HepG2 (cell line): ENCODE results near the gene NFATC3. TPM values are rescaled to one million over a fixed set of nuclear protein-coding genes. Genes with fewer than 3 reads are reported as not detected.

ENCODE experiments used
- AKAP8 ChIP-seq: sonication (generic); formaldehyde crosslinking; IDR thresholded peaks from 2 replicates; pipeline ENCODE4 v1.5.1; 2020; ENCODE audit warnings: mild to moderate bottlenecking, missing genetic modification reagents
- CBX1 ChIP-seq: IDR thresholded peaks from one replicate; pipeline ENCODE4 v1.6.1; 2016; ENCODE audit warnings: antibody characterized with exemption, low read depth
- DPF2 ChIP-seq: sonication (generic); formaldehyde crosslinking; IDR thresholded peaks from 2 replicates; pipeline ENCODE4 v1.4.0; 2020; ENCODE audit warnings: mild to moderate bottlenecking, low read depth, missing genetic modification reagents, borderline replicate concordance
- E2F2 ChIP-seq: sonication (generic); formaldehyde crosslinking; IDR thresholded peaks from 2 replicates; pipeline ENCODE4 v1.4.0; 2020; ENCODE audit warnings: missing genetic modification reagents, borderline replicate concordance
- GZF1 ChIP-seq: sonication (generic); formaldehyde crosslinking; IDR thresholded peaks from 2 replicates; pipeline ENCODE4 v1.5.1; 2020; ENCODE audit warnings: mild to moderate bottlenecking, missing genetic modification reagents
- HOXA5 ChIP-seq: sonication (generic); formaldehyde crosslinking; IDR thresholded peaks from 2 replicates; pipeline ENCODE4 v1.4.0; 2020; ENCODE audit warnings: missing genetic modification reagents
- MAFF ChIP-seq: IDR thresholded peaks from 2 replicates; pipeline ENCODE4 v1.6.1; 2011; ENCODE audit warnings: low read depth, low read length, improper control_type of control experiment
- PRMT3 ChIP-seq: sonication (generic); formaldehyde crosslinking; IDR thresholded peaks from 2 replicates; pipeline ENCODE4 v1.8.1; 2022; ENCODE audit warnings: low read depth, mild to moderate bottlenecking, moderate library complexity, missing genetic modification reagents, borderline replicate concordance
- ZNF235 ChIP-seq: sonication (generic); formaldehyde crosslinking; IDR thresholded peaks from 2 replicates; pipeline ENCODE4 v1.8.1; 2023; ENCODE audit warnings: mild to moderate bottlenecking, missing genetic modification reagents, borderline replicate concordance
- ZNF329 ChIP-seq: sonication (generic); formaldehyde crosslinking; IDR thresholded peaks from 2 replicates; pipeline ENCODE4 v1.9.0; 2021; ENCODE audit warnings: low read depth, mild to moderate bottlenecking, missing genetic modification reagents
- ZNF446 ChIP-seq: sonication (generic); formaldehyde crosslinking; IDR thresholded peaks from 2 replicates; pipeline ENCODE4 v1.5.0; 2020; ENCODE audit warnings: mild to moderate bottlenecking, missing genetic modification reagents
- ZNF646 ChIP-seq: sonication (generic); formaldehyde crosslinking; IDR thresholded peaks from 2 replicates; pipeline ENCODE4 v1.9.0; 2021; ENCODE audit warnings: mild to moderate bottlenecking, missing genetic modification reagents
- polyA plus RNA-seq, 8 experiments: library from polyadenylated mRNA; depleted of rRNA in 3 of 8; stranded (reverse) in 7 of 8; unstranded in 1 of 8; fragments of >200 nt; fragmentation: Illumina TruSeq in 4 of 8; extraction: Trizol in 4 of 8; gene quantifications; 2 replicates each; pipeline versions ENCODE4 v1.2.1 to v1.2.3, GENCODE V29; 2011 to 2016; ENCODE audit warnings: low read depth in 4 of 8, missing spikeins in 1 of 8, mixed read lengths in 1 of 8; ENCODE audit not compliant: insufficient read depth in 1 of 8
- total RNA-seq, 5 experiments: library from RNA; depleted of rRNA; stranded (reverse); fragments of >200 nt; fragmentation: Illumina TruSeq; extraction: Trizol; gene quantifications; 2 replicates each; pipeline ENCODE4 v1.2.3, GENCODE V29; 2016; ENCODE audit warnings: low read depth in 1 of 5
- TF ChIP-seq, protein P1 (sequence below): sonication (generic); formaldehyde crosslinking; IDR thresholded peaks from 2 replicates; pipeline ENCODE4 v1.4.0; 2020; ENCODE audit warnings: mild to moderate bottlenecking, missing genetic modification reagents

The NFATC3 gene
- total and polyA plus RNA-seq, 2 of the 13 experiments (the other 11 are each of a cell fraction or from before 2014, with no cell fraction given), result 52.6 to 62.7 TPM

DNA sequence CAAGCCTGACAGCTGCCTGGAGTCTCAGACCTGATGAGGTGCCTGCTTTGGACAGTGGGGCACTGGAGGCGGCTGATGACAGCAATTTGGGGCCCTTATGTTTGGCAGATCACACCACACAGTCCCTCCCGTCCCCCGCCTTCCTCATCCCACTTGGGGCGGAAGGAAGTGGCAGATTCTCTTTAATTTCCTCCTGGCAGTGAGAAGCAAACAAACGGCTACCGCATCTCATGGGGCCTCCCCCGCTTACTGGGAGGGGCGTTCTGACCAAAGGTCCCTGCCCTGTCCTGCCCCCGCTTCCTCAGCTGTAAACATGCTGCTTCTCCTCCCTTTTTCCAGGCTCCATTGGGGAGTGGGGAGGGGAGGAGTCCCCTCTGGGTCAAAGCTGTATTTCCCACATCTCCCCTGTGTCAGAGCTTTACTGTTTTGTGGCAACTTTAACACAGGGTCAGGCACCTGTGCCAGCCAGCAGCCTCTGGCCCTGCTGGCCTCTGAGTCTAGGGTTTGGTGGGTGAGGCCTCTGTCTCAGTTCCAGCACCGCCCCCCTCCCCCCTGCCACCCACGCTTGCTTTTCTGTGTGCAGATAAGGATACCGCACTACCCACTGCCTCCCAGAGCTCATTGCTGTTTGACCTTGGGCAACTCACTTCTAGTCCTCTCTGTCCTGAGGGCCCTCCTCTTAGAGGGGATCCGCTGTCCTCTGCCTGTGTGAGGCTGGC, 5.4 kb upstream of the NFATC3 start (continued):
- no peak for TF ChIP-seq E2F2 (CRISPR knock-in tag)
- TF ChIP-seq, protein P1, sequence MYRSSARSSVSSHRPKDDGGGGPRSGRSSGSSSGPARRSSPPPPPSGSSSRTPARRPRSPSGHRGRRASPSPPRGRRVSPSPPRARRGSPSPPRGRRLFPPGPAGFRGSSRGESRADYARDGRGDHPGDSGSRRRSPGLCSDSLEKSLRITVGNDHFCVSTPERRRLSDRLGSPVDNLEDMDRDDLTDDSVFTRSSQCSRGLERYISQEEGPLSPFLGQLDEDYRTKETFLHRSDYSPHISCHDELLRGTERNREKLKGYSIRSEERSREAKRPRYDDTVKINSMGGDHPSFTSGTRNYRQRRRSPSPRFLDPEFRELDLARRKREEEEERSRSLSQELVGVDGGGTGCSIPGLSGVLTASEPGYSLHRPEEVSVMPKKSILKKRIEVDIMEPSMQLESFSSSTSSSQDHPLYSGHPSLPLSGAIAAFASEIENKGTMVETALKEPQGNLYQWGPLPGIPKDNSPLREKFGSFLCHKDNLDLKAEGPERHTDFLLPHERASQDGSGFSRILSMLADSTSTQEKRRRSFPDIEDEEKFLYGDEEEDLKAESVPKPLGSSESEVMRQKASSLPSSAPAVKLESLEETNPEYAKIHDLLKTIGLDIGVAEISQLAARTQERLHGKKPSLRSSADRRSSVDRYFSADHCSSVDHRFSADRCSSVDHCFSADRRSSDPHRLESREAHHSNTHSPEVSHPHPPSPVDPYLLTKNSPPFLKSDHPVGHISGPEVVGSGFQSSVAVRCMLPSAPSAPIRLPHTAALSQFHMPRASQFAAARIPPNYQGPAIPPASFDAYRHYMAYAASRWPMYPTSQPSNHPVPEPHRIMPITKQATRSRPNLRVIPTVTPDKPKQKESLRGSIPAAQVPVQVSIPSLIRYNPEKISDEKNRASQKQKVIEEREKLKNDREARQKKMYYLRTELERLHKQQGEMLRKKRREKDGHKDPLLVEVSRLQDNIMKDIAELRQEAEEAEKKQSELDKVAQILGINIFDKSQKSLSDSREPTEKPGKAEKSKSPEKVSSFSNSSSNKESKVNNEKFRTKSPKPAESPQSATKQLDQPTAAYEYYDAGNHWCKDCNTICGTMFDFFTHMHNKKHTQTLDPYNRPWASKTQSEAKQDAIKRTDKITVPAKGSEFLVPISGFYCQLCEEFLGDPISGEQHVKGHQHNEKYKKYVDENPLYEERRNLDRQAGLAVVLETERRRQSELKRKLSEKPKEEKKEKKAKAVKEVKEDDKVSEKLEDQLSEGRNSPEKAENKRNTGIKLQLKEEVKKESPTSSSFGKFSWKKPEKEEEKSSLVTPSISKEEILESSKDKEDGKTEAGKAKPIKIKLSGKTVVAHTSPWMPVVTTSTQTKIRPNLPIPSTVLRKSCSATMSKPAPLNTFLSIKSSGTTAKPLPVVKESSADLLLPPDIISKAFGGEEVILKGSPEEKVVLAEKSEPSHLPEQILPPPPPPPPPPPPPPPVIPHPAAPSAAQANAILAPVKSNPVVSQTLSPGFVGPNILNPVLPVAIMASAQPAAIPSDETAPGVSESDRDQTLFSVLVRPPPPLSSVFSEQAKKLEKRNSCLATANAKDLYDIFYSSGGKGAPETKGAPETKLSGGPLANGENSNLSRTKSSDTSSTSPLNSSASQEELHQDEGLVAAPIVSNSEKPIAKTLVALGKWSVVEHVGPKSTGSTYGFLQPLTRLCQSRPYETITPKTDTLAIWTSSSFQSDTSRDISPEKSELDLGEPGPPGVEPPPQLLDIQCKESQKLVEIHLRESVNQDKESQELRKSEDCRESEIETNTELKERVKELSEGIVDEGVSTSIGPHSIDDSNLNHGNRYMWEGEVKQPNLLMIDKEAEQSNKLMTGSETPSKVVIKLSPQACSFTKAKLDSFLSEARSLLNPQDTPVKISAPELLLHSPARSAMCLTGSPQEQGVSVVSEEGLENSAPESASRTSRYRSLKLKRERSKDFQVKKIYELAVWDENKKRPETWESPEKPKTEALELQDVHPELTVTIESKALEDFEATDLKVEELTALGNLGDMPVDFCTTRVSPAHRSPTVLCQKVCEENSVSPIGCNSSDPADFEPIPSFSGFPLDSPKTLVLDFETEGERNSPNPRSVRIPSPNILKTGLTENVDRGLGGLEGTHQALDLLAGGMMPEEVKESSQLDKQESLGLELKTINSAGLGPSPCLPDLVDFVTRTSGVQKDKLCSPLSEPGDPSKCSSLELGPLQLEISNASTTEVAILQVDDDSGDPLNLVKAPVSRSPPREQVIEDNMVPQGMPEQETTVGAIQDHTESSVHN (CRISPR knock-in tag), result no peak
- peak; percentile 79 for TF ChIP-seq ZNF329
- TF ChIP-seq HOXA5, result peak; percentile 87
- no peak for TF ChIP-seq MAFF
- no peak for TF ChIP-seq PRMT3 (CRISPR knock-in tag)
- no peak for TF ChIP-seq ZNF446
- no peak; the same call in 1 of the 2 replicates for TF ChIP-seq GZF1 (CRISPR knock-in tag)
- TF ChIP-seq DPF2 (CRISPR knock-in tag), result peak; percentile 88
- no peak for TF ChIP-seq ZNF235 (CRISPR knock-in tag)
- TF ChIP-seq CBX1, result peak; percentile 18
- TF ChIP-seq AKAP8, result no peak; the same call in none of the 2 replicates
- no peak for TF ChIP-seq ZNF646 (CRISPR knock-in tag)
